BJ (cell line): ENCODE measurements around the gene RPL27. TPM values are rescaled to one million over a fixed set of nuclear protein-coding genes. Genes with fewer than 3 reads are reported as not detected.
"Not testable (repeated sequence)": the region's sequence is repeated elsewhere in the genome, so short reads cannot be mapped to it uniquely, and the experiment has no call there.

Experiments
- CTCF ChIA-PET: fragments of 350-600 bp; formaldehyde crosslinking; extraction: SDS; loops from one replicate; lab custom pipeline; 2021; ENCODE audit warnings: antibody characterized with exemption, inconsistent platforms; lab: Yijun Ruan, JAX
- POLR2A ChIA-PET: fragments of 300-600 bp; sonication (Branson Sonifier 250); formaldehyde crosslinking; extraction: SDS; loops from one replicate; lab custom pipeline; 2021; ENCODE audit warnings: antibody characterized with exemption; lab: Charles Lee
- DNase-seq: peaks from one replicate; pipeline ENCODE4 v3.0.0-alpha.2; 2011; ENCODE audit warnings: low read depth
- H3K27me3 ChIP-seq: 2 replicates; pipeline ENCODE4 v1.6.0; 2011; ENCODE audit warnings: low read length; ENCODE audit not compliant: control insufficient read depth, insufficient read depth
- H3K36me3 ChIP-seq: 2 replicates; pipeline ENCODE4 v1.5.1; 2011; ENCODE audit warnings: low read length; ENCODE audit not compliant: control insufficient read depth, insufficient read depth
- H3K4me3 ChIP-seq: 2 replicates; pipeline ENCODE4 v1.5.1; 2011; ENCODE audit warnings: low read depth, mild to moderate bottlenecking, control low read depth, low read length
- polyA plus RNA-seq: library from polyadenylated mRNA; depleted of rRNA; stranded (reverse); fragments of >200 nt; gene quantifications from 2 replicates; pipeline ENCODE4 v1.2.3, GENCODE V29; 2011
- TF ChIP-seq, protein P1 (sequence below): IDR thresholded peaks from 2 replicates; pipeline ENCODE4 v1.5.1; 2011; ENCODE audit warnings: low read depth, mild to moderate bottlenecking, control low read depth, inconsistent platforms, low read length, moderate library complexity; ENCODE audit not compliant: insufficient read depth

RPL27 gene
- polyA plus RNA-seq, 1 experiment, result 3,309 TPM

DNA sequence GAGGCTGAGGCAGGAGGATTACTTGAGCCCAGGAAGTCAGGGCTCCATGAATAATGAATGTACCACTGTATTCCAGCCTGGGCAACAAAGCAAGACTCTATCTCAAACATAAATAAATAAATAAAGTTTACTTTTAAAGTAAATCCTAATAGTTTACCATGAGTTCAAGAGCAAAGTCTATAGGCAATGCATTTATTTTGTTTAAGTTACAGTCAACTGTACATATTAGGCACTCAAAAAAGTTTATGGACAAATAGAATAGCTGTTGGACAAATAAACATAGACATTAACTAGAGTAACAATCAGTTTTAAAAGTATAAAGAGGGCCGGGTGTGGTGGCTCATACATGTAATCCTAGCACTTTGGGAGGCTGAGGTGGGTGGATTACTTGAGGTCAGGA lies 30.3 kb upstream of the RPL27 start:
- no peaks in the 10 kb centered on the region for H3K36me3 ChIP-seq
- H3K27me3 ChIP-seq, result no peaks in the 10 kb centered on the region
- CTCF ChIA-PET, result interaction anchor here (0.6 kb wide), 1 partner anchor 30 kb away, joined by 3 read pairs; the partner anchor contains the start of gene RPL27
- DNase-seq, result no peak
- TF ChIP-seq, protein P1, sequence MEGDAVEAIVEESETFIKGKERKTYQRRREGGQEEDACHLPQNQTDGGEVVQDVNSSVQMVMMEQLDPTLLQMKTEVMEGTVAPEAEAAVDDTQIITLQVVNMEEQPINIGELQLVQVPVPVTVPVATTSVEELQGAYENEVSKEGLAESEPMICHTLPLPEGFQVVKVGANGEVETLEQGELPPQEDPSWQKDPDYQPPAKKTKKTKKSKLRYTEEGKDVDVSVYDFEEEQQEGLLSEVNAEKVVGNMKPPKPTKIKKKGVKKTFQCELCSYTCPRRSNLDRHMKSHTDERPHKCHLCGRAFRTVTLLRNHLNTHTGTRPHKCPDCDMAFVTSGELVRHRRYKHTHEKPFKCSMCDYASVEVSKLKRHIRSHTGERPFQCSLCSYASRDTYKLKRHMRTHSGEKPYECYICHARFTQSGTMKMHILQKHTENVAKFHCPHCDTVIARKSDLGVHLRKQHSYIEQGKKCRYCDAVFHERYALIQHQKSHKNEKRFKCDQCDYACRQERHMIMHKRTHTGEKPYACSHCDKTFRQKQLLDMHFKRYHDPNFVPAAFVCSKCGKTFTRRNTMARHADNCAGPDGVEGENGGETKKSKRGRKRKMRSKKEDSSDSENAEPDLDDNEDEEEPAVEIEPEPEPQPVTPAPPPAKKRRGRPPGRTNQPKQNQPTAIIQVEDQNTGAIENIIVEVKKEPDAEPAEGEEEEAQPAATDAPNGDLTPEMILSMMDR, result no peak
- POLR2A ChIA-PET, result no interaction called here
- no peak overlapping the region for H3K4me3 ChIP-seq

DNA sequence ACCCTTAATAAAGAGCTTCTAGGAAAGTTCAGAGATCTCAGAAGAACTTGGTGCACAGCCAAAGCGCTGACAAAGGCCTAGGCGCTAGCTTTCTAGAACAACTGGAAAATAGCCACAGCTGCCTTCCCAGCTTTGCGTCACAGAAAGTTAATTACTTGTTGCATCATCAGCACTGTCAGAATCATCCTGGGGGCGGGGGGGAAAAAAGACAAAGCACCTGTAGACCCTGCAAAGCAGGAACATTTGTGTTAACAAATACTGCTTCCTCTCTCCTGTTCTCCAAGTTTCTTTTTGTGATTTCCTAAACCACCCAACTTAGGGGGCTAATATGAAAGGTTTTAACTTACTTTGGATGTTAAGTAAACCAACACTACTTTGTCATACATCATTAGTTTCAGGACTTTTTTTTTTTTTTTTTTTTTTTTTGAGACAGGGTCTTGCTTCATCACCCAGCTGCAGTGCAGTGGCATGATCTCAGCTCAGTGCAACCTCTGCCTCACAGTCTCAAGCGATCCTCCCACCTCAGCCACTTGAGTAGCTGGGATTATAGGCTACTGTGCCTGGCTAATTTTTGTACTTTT lies 29.1 kb upstream of the RPL27 start:
- TF ChIP-seq, protein P1, result no peak
- DNase-seq, result no peak
- ChIA-PET POLR2A (interaction anchor here (0.7 kb wide), 1 partner anchor 69 kb away, joined by 7 read pairs; no protein-coding TSS in a partner anchor), CTCF (no interaction called here)
- H3K27me3 ChIP-seq, result no peaks in the 10 kb centered on the region
- no peak overlapping the region for H3K4me3 ChIP-seq
- H3K36me3 ChIP-seq, result no peaks in the 10 kb centered on the region

DNA sequence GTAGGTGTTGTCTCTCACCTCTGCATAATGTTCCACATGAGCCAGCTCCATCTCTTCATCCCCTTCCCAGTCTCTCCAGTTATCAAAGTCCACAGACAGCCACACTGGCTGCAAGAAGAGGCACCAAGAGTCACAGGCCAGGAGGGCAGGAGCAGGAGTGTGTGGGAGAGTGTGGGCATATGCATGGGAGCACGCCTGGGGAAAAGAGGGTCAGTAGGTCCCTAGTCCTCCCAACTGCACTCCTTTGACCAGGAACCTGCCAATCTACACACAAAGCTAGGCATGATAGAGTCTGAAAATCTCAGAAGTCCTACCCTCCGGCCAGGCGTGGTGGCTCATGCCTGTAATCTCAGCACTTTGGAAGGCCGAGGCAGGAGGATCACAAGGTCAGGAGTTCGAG lies 26.6 kb upstream of the RPL27 start:
- POLR2A ChIA-PET, result no interaction called here
- Histone ChIP-seq H3K36me3 (no peaks in the 10 kb centered on the region), H3K27me3 (no peaks in the 10 kb centered on the region), H3K4me3 (no peak overlapping the region)
- TF ChIP-seq, protein P1, result no peak
- CTCF ChIA-PET, result no interaction called here
- DNase-seq, result no peak

DNA sequence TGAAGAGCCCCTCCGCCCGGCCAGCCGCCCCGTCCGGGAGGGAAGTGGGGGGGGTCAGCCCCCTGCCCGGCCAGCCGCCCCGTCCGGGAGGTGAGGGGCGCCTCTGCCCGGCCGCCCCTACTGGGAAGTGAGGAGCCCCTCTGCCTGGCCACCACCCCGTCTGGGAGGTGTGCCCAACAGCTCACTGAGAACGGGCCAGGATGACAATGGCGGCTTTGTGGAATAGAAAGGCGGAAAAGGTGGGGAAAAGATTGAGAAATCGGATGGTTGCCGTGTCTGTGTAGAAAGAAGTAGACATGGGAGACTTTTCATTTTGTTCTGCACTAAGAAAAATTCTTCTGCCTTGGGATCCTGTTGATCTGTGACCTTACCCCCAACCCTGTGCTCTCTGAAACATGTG lies 24.9 kb upstream of the RPL27 start:
- H3K36me3 ChIP-seq, H3K27me3 ChIP-seq, POLR2A ChIA-PET, CTCF ChIA-PET, H3K4me3 ChIP-seq, DNase-seq: not testable (repeated sequence)

DNA sequence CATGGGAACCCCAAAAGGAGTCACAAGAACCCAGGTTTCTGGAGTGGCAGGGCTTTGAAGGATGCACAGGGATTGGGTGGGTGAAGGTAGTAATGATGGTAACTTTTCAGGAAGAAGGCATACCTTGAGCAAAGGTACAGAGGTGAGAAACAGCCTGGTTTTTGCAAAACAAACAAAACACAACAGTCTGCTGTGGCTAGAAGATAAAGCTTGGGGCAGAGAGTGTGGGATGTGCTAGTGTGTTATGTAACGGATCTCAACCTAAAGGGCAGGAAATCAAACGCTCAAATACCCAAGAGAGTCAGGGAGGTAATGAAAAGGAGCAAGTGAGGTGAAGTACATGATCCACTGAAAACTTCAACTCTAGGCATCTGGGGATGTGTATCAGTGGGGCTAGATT lies 23.0 kb upstream of the RPL27 start:
- Histone ChIP-seq H3K4me3 (no peak overlapping the region), H3K27me3 (no peaks in the 10 kb centered on the region), H3K36me3 (no peaks in the 10 kb centered on the region)
- TF ChIP-seq, protein P1, result no peak
- ChIA-PET CTCF (interaction anchor here (0.8 kb wide), 1 partner anchor 24 kb away, joined by 3 read pairs; no protein-coding TSS in a partner anchor), POLR2A (no interaction called here)
- DNase-seq, result no peak

DNA sequence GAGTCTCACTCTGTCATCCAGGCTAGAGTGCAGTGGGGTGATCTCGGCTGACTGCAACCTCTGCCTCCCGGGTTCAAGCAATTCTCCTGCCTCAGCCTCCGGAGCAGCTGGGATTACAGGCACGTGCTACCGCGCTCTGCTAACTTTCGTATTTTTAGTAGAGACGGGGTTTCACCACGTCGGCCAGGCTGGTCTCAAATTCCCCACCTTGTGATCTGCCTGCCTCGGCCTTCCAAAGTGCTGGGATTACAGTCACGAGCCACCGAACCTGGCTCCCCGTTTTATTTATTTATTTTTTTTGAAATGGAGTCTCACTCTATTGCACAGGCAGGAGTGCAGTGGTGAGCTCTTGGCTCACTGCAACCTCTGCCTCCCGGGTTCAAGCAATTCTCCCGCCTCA lies 22.5 kb upstream of the RPL27 start:
- H3K36me3 ChIP-seq, CTCF ChIA-PET, POLR2A ChIA-PET: not testable (repeated sequence)

More for the DNA sequence above, 22.5 kb upstream of the RPL27 start:
- not testable (repeated sequence) for H3K4me3 ChIP-seq, H3K27me3 ChIP-seq, DNase-seq
